Activated naive CD4-positive, alpha-beta T cell treated with anti-CD3 and anti-CD28 coated beads, Interleukin-2, amount 50 U/mL, for 16 hours (primary cell): ENCODE data around the gene PGK2.
"Not testable (repeated sequence)": the region's sequence is repeated elsewhere in the genome, so short reads cannot be mapped to it uniquely, and the experiment has no call there.

Experiments used
- DNase-seq: peaks from one replicate; pipeline ENCODE4 v3.0.0-alpha.2; 2020

PGK2 gene

DNA sequence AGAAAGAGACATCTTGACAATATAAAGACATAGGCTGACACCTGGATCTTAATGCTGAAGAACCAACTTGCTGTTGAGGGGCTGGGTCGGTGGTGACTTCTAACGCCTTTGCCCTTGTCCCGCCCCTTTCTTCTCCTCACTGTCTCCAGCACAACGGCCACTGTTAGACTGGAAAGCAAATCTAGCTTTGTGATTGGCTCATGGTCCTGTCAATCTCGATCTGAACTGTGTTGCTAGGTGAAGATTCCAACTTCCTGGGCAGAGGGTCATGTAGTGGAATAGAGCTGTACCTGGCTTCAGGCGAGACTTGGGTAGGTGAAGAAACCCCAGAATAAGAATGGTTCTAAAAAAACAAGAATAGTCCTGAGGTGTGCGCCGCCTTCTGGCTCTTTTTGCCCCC lies at the start of gene PGK2:
Gene PGK2, minus strand, starts transcription at position 110 of the 400 bp plus-strand sequence. Its CDS starts 98 bp downstream, at position 12.
- no peak for DNase-seq

GRCh38 chr6:49835140-49835539 lies 48.1 kb upstream of the PGK2 start:
- DNase-seq: no peak

DNA sequence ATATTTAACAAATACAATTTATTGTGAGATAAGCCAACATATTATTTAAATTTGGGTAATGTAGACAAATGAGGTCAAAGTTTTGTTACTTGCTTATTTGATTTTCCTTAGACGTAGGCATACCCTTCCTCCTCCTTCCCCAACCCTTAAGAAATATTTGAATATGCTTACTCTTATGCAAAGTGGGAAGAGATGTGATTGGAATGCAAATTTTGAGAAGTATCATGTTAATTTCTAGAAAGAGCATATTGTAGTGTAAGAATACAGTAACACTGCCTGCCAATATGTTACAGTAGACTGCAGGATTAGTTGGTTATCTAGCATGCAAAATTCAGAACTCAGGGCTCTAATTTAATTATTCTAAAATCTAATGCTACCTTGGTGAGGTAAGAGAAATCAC lies 46.3 kb upstream of the PGK2 start:
- no peak for DNase-seq

DNA sequence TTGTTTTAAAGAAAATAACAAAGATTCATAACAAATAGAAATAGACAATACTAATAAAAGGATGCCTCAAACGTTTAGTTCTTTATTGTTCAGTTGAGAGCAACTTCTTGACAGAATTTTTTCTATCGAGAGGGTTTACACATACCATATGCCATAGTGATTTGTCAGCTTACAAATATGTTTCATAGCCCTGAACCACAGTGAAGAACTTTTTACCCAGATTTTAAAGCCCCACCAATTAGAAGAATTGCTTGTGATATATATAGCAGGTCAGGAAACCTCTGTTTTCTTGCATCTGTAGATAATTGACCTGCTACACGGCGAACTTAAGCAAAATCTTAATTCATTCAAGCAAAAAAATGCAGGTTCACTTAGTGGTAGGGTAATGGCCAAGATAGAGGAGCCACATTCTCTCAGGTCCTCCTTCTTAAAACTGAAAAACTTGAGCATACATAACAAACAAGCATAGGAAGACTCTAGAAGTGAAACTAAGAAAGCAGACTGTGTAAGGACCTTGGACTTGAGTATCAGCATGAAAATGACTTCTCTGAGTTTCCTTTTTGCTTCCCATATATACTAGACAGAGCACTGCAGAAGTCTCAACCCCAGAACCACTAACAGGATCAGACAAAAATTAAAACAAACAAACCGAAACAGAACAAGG lies 39.8 kb upstream of the PGK2 start:
- DNase-seq: no peak

- DNase-seq: no peak
Observed at GRCh38 chr6:49815166-49815565, 28.1 kb upstream of the PGK2 start.

DNA sequence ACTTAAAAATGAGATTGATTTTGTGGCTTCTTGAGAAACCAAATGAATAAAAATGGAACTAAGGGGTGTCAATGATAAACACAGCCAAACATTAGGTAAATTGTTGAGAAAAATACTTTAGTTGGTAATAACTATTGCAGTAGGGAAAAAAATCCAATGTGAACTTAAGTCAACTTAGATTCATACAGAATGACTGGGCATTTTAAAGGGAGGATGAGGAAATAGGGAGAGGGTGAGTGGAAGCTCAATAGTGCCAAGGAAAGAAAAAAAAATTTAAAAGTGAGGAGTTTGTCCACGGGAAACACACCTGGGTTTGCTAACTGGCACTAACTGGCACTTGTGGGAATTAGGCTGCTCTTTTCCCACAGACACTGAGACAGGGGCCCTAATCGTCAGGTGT lies 26.2 kb upstream of the PGK2 start:
- no peak for DNase-seq

DNA sequence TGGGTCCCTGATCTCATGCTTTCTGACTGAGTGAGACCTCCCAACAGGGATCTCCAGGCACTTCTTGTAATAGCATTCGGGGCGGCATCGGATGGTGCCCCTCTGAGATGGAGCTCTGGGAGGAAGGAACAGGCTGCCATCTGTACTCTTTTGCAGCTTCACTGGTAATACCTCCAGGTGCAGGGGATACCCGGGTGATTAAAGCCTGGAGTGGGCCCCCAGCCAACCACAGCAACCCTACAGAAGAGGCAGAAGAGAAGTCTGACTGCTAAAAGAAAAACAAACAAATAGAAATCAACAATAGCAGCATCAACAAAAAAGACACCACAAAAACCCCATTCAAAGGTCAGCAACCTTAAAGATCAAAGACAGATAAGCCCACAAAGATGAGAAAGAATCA lies 19.1 kb upstream of the PGK2 start:
- no peak for DNase-seq

DNA sequence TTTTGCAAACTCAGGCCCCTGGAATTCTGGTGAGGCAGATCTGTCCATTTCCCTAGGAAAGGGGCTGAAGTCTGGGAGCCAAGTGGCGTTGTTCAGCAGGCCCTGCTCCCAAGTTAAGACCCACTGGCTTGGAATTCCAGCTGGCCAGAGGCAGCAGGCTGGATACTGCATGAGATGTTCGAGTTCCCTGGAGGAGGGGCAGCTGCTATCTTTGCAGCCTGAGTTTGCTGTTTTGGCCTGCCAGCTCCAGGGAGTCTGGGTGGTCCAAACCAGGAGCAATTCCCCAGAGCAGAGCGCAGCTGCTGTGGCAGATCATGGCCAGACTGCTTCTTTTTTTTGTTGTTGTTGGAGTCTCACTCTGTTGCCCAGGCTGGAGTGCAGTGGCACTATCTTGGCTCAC lies 18.2 kb upstream of the PGK2 start:
- DNase-seq: no peak

DNA sequence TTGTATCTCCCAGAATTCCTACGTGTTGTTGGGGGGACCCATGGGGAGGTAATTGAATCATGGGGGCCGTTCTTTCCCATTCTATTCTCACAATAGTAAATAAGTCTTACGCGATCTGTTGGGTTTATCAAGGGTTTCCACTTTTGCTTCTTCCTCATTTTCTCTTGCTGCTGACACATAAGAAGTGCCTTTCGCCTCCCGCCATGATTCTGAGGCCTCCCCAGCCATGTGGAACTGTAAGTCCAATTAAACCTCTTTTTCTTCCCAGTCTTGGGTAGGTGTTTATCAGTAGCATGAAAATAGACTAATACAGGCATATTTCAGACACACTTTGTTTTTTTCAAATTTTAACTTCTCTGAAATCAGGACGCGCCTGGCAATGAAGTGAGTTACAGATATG lies 14.4 kb upstream of the PGK2 start:
- no peak for DNase-seq

DNA sequence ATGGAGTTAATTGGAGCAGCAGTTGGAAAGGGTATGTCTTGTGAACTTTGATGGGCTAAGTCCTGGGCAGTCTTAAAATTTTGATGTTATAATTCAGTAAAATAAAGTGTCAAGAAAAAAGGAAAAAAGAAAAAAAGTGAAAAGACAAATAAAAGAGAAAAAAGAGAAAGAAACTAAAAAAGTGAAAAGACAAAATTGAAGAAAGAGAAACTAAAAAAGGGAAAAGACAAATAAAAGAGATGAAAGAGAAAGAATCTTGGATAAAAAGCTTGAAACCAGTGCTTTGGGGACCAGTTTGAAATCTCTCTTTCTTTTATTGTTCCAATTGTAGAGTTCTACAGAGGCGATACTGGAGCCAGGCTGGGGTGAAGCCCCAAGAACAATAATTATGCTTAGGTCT lies 12.0 kb upstream of the PGK2 start:
- no peak for DNase-seq

GRCh38 chr6:49796842-49797455 lies 9.9 kb upstream of the PGK2 start:
- not testable (repeated sequence) for DNase-seq

- no peak for DNase-seq
Observed at GRCh38 chr6:49790341-49790740, 3.3 kb upstream of the PGK2 start.

- DNase-seq: no peak
Observed at GRCh38 chr6:49784272-49784671, 2.8 kb downstream of the PGK2 start.

GRCh38 chr6:49782725-49783124 lies 4.4 kb downstream of the PGK2 start:
- no peak for DNase-seq

DNA sequence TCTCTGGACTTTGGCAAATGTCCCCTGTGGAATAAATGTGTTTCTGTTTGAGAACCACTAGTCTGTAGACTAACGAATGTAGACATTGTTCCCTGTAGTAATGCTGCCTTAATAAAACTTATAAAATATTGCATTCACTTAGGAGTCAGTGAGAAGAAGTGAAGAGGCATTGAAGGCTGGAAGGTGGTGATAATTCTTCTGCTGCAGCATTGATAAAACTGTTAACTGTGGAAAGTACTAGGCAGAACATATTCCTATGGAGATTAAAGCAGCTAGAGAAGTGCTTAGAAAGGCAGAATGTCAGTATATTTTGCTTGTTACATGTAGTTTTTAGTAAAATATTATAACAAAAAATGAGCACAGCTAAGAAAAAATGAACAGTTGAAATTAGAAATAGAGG lies 4.8 kb downstream of the PGK2 start:
- DNase-seq: no peak

DNA sequence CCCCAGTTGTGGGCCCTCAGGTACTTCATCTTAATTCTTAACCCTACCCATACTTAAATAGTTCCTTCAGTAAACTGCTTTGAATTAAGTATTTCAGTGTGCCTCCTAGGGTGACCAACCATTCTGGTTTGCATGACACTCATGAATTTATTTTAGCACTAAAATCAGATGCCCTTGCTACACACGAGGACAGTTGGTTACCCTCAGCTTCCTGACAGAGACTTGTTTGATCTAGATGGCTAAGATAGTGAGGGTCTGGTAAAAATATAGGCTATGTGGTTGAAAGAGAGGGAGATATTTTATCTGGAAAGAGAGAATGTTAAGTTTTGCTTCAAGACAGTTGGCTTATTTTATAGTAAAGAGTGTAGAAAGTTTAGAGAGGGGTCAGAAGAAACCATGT lies 10.6 kb downstream of the PGK2 start:
- DNase-seq: no peak

DNA sequence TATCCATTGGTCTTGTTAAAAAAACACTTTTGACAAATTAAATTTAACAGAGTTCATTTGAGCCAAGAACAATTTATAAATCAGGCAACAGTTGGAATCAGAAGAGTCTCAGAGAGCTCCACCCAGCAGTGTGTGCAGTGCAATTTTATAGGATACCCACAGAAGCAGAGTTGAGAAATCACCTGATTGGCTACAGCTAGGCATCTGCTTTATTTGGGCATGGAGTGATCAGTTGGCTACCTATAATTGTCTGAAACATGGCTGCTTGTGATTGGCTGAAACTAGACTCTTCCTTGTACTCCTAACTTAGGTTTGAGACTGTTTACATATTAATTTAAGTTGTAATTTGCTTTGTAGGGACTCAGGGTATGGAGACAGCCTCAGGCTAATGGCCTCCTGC lies 12.0 kb downstream of the PGK2 start:
- DNase-seq: no peak

GRCh38 chr6:49772285-49772684 lies 14.8 kb downstream of the PGK2 start:
- no peak for DNase-seq

DNA sequence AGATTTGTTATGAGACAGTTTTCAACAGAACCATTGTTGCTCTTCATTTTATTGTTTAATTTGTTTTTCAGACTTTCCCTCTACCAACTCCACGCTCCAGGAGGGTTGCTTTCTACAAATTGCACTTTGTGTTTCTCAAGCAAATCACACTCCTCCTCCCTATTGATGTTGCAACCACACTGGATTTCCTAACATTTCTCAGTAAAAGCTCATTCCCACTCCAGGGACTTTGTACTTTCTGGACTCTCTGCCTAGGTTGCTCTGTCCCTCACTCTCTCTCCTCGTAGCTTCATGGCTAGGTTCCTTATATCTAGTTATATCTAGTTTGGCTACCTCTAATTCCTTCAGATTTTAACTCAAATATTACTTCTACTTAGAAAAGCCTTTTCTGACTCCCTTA lies 20.3 kb downstream of the PGK2 start:
- DNase-seq: no peak

DNA sequence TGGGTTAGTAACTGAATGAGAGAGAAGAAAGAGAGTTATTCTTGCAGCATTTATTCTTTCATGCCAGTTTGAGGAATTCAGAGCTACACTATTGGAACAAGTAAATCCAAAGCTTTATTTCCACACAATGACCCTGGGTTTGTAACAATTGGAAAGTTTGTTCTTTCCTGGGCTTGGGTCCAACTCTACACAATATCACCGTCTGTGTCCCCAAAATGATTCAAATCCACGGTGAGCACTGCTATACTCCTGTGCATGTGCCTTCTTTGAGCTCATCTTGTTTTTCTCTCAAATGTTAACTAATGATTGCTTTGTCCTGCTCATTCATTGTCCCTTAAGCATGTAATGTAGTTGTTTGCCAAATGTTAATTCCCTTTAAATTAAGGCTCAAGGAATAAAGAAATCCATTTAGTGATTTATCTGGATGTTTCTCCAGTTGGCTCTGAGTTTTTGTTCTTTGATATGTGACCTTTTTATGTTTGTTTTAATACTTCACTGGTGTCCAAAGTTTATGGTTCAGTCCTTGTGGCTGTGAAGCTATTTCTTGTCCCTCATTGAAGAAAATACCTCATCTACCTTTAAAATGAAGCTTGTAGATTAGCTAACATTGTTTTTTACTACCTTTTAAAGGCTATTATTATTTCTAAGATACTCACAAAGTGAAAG lies 22.4 kb downstream of the PGK2 start:
- no peak for DNase-seq

DNA sequence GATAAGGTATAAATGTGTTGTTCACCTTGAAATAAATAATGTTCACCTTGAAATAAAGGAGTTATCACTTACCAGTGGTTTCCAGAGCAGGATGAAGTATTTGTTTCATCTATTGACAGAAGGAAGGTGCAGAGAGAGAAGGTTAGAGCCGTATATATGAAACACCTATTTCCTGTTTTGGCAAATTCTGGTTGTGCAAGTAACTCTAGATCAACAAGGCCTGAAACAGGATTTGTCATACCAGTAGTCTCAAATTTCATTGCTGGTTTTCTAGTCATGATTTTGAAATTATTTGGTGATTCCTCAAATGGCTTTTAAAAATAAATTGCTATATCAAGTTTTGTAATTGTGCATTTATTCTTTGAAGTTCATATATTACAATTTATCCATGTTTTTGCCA lies 42.8 kb downstream of the PGK2 start, which contains the start of gene CRISP3:
Gene CRISP3, minus strand, starts transcription at position 130 of the 400 bp plus-strand sequence. Its CDS starts 21 bp downstream, at position 109.
- no peak for DNase-seq

- no peak for DNase-seq
Observed at GRCh38 chr6:49743429-49743828, 43.7 kb downstream of the PGK2 start.

GRCh38 chr6:49739423-49739822 lies 47.7 kb downstream of the PGK2 start:
- DNase-seq: no peak

- no peak for DNase-seq
Observed at GRCh38 chr6:49736017-49736508, 51.0 kb downstream of the PGK2 start.
